GM19468 (cell line): Measurements from ENCODE around the gene ACSM6.
"Not testable (repeated sequence)": the region's sequence is repeated elsewhere in the genome, so short reads cannot be mapped to it uniquely, and the experiment has no call there.

ENCODE experiments used
- ATAC-seq: cut with Tn5 transposase; IDR thresholded peaks from one replicate; pipeline ENCODE4 v1.9.1; 2021; ENCODE audit warnings: mild to moderate bottlenecking, moderate library complexity, moderate number of reproducible peaks; ENCODE audit not compliant: unreplicated experiment; ENCODE audit errors: extremely low read depth

Gene ACSM6

GRCh38 chr10:95214369-95214768 lies 20.3 kb downstream of the ACSM6 start:
- ATAC-seq, result no peak

- ATAC-seq, result no peak
These were observed 20.8 kb downstream of the ACSM6 start for GRCh38 chr10:95214793-95215192.

- ATAC-seq, result no peak
These were observed 23.4 kb downstream of the ACSM6 start for GRCh38 chr10:95217476-95217875.

GRCh38 chr10:95220539-95220938 lies 26.5 kb downstream of the ACSM6 start:
- ATAC-seq, result no peak

- ATAC-seq, result no peak
These were observed 27.1 kb downstream of the ACSM6 start for GRCh38 chr10:95221124-95221523.

DNA sequence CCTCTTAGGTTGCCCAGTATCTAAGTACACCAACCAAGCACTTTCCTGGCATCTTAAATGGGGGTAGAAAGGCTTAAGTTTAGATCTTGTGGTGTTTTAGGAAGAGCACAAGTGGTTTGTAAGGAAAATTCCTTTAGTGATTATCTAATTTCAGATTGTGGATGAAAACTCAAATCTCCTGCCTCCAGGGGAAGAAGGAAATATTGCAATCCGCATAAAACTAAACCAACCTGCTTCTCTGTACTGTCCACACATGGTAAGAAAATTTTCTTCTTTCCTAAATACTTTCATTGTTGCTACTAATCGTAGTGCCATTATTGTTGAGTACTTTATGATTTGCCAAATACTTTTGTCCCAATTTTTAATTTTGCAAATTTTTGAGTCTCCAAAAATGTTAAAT lies 31.1 kb downstream of the ACSM6 start:
- ATAC-seq, result no peak

- not testable (repeated sequence) for ATAC-seq
These were observed 35.1 kb downstream of the ACSM6 start for GRCh38 chr10:95228934-95229723.

DNA sequence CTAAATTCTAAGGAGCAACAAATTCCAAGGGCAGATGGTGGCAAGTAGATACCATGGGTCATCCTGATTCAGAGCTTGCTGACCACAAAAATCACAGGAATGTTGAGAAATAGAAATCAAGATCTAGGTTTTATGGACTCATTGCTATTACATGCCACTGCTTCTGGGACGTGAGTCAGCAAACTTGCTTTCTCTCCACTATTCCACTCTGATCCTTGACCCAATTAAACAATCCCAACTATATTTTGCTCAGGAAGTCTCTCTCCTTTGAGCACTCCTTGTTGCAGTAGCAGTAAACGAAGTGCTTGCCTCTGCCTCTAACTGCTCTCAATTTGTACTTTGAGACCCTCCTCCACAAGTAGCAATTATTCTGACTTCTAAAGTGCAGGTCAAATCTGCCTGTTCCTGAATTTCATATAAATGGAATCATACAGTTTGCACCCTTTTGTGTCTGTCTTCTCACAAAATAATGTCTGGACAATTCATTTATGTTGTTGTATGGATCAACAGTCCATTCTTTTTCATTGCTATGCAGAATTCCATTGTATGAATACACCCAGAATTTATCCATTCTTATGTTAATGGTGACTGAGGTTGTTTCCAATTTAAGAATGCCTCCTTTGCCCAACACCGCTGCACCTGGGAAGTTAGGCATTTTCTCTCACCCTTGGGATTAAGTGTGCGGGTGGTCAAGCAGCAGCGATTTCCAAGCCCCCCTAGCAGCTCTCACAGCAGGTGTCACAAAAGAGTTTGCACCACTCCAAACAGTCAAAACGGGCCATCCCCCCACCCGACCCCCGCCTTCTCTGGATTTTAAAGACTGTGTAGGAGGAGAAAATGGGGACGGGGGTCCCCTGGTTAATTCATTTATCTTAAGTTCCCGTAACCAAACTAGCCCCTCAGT lies 35.9 kb downstream of the ACSM6 start:
- ATAC-seq, result no peak

DNA sequence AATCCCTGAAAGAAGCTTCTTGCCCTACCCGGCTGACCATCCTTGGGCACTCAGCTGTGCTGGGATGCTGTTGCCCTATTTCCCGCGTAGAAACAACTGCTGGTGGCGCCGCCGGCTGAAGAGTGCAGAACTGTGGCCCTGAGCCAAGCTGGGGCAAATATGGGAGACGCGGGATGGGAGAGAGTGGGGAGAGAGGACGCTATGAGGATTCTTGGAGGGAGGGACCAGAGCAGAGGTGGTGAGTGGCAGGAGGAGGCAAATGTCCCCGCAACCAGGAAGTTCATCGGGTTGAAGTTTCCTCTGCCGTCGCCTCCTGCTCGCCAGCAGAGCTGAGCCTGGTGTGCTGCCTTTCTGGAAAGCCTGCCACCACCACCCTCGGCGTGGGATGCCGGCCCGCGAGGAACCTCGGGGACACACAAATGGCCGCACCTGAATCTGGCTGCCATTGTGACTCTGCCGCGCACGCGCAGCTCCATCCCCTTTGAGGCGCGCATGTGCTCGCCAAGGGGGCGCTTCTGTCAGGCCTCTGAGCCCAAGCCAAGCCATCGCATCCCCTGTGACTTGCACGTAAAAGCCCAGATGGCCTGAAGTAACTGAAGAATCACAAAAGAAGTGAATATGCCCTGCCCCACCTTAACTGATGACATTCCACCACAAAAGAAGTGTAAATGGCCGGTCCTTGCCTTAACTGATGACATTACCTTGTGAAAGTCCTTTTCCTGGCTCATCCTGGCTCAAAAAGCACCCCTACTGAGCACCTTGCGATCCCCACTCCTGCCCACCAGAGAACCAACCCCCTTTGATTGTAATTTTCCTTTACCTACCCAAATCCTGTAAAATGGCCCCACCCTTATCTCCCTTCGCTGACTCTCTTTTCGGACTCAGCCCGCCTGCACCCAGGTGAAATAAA lies 36.9 kb downstream of the ACSM6 start:
- ATAC-seq, result not testable (repeated sequence)

- no peak for ATAC-seq
These were observed 39.5 kb downstream of the ACSM6 start for GRCh38 chr10:95233377-95234034.

- ATAC-seq, result no peak
These were observed 40.9 kb downstream of the ACSM6 start for GRCh38 chr10:95234951-95235350.

GRCh38 chr10:95235676-95236067 lies 41.6 kb downstream of the ACSM6 start:
- no peak for ATAC-seq

DNA sequence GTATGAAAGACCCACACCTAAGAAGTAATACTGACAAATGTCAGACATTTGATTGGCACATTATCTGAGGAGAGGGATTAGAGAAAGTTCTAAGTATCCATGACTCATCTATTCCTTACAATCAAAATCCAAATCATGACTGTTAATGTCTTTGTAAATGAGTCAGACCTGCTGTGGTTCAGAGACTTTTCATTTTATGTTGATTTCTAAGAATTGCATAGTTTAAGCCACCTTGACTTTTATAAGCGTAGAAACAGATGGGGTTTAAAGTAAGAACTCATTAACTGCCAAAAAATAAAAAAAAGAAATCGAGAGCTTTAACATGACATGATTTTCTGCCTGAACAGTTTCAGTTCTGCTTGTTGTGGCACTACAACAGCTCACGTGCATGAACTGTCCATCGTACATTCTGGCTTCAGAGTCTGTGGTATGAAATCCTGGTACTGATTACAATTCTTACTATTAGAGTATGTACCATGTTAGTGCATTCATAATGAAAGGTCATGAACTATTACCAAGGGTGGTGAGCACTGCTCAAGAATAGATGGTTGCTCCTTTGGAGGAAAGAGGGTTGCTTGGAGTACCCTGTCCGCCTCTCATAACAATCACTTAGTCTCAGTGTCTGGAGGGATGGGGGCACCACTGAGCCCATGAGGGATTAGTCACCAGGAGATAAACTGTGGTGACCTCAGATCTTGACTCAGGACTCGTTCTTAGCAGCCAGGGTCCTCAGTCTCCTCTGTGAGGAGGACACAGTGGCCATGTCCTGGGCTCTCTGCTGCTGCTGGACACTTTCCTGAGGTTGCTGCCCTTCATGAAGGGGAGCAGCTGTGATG lies 42.2 kb downstream of the ACSM6 start:
- ATAC-seq, result peak; percentile 98

DNA sequence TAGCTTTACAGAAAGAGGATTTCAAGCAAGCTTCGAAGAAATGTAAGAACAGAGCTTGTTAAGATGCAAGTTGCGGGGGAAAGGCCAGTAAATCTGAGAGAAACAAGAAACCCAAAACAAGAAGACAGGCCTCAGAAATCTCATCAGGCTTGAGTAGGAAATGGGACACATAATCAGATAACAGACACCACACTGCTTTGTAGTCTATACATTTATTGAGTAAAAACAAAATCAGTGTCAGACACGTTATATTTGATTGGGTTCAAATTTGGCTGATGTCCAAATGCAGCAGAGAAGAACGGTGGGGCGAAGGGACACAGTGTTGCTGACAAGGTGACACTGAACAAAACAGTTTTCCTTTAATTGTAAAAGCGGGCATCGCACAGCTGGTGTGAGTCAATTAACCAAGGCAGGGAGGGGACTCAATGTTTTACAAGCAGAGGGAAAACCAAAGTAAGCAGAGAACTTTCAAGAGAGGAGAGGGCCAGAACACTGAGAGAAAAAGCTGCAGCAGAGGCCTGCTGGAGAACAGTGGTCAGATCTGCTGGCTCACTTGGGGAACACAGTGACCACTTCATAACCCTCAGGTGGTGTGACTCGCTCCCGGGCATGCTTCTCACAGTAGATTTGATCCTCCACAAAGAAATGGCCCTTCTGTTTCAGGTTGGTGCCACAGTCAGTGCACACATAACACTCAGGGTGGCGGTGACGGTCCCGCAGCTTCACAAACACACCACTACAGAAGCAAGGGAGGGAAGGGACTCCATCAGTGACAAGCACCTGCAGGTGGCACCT lies 43.5 kb downstream of the ACSM6 start:
- no peak for ATAC-seq

- not testable (repeated sequence) for ATAC-seq
These were observed 46.1 kb downstream of the ACSM6 start for GRCh38 chr10:95240096-95240495.

- no peak for ATAC-seq
These were observed 46.8 kb downstream of the ACSM6 start for GRCh38 chr10:95240811-95241210.

- no peak for ATAC-seq
These were observed 47.5 kb downstream of the ACSM6 start for GRCh38 chr10:95241533-95241932.
